Measurements from ENCODE around the gene RALGPS2. TPM values are rescaled to one million over a fixed set of nuclear protein-coding genes. Genes with fewer than 3 reads are reported as not detected.

RALGPS2 gene
- total and polyA plus RNA-seq, 8 donors: 3.1 to 72.3 (median 8.3) TPM

DNA sequence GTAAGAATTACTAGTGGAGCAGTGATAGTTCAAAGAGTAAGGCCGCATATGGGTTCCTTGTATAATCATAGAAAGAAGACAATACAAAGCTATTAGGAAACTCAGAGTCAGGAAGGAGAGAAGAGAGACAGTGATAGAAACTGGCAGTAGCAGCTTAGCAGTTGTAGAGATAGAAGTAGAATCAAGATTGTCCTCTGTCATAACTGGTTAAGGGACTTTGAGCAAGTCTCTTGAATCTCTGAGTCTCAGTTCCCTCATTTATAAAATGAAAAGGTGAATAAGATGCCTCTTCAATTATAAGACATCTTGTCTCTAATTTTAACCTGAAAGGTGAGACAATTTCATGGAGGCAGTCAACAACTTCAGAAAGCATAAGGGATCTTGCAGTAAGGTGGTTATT, 6.5 kb upstream of the RALGPS2 start:
- no peaks in the 10 kb centered on the region for H3K9me3 ChIP-seq
- H3K27ac ChIP-seq: no peak overlapping the region
- H3K36me3 ChIP-seq: no peaks in the 10 kb centered on the region
- intact Hi-C loops (cut with DNase I; ENCODE audit: low total_unique reads): no loop called here
- no peaks in the 10 kb centered on the region for H3K4me1 ChIP-seq
- TF ChIP-seq CTCF (IDR thresholded peaks at IDR 0.05) (no peak), POLR2A (IDR thresholded peaks at IDR 0.05) (no peak), POLR2AphosphoS5 (IDR thresholded peaks at IDR 0.05) (no peak), EP300 (IDR thresholded peaks at IDR 0.05) (no peak)
- no peak for DNase-seq
- H3K4me3 ChIP-seq: no peak overlapping the region
- no peaks in the 10 kb centered on the region for H3K27me3 ChIP-seq
- WGBS, 5 donors: 78 to 89% (median 81%) methylated on average over 1 of the region's 1 CpG

DNA sequence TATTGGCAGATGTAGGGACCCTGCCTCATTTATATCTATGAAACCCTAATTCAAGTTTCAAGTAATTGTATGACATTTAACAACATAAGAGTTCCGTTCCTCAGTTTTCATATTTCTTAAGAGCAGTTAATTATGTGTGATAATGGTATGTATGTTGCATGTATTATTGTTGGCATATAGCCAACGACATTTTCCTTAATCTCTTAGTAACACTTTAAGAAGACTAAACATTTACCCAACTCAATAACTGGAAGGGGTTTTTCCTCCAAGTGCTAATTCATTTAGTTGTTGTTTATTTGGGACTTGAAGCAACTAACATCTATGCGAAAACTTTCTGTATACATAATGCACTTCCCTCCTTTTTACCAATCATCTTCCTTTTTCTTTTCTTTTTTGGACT, 1.5 kb upstream of the RALGPS2 start:
- H3K4me3 ChIP-seq: no peak overlapping the region
- H3K9me3 ChIP-seq: no peaks in the 10 kb centered on the region
- WGBS, 5 donors: 62 to 68% (median 66%) methylated on average over 3 of the region's 3 CpGs
- peaks cover 3 to 25% (median 14%) of the 10 kb centered on the region in 4 donors for H3K4me1 ChIP-seq
- DNase-seq: no peak
- intact Hi-C loops (cut with DNase I; ENCODE audit: low total_unique reads): no loop called here
- H3K27ac ChIP-seq: no peak overlapping the region
- TF ChIP-seq EP300 (IDR thresholded peaks at IDR 0.05): no peak
- no peak for TF ChIP-seq POLR2AphosphoS5 (IDR thresholded peaks at IDR 0.05)
- TF ChIP-seq CTCF (IDR thresholded peaks at IDR 0.05): no peak
- no peak for TF ChIP-seq POLR2A (IDR thresholded peaks at IDR 0.05)
- no peaks in the 10 kb centered on the region for H3K27me3 ChIP-seq
- no peaks in the 10 kb centered on the region for H3K36me3 ChIP-seq

DNA sequence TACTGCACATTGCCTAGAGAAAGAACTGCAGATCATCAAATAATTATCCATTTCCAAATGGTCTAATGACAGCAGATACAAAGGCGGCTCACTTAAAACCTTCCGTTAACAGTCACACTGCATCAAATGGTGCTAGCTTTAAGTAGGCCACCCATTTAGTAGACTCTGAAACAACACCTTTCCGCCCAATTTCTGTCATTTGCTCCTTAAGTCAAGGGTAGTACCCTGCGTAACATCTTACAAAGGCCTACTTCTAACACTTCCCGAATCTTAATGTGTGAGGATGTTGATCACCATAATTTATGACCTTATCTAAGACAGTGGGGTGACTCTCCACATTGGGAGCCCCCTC, 692 bp upstream of the RALGPS2 start:
- H3K4me3 ChIP-seq: peak overlapping the region; percentile 89 to 99 (median 92)
- TF ChIP-seq POLR2AphosphoS5 (IDR thresholded peaks at IDR 0.05) (no peak), EP300 (IDR thresholded peaks at IDR 0.05) (no peak), CTCF (IDR thresholded peaks at IDR 0.05) (no peak), POLR2A (IDR thresholded peaks at IDR 0.05) (no peak)
- DNase-seq: no peak
- H3K27me3 ChIP-seq: no peaks in the 10 kb centered on the region
- intact Hi-C loops (cut with DNase I; ENCODE audit: low total_unique reads): no loop called here
- no peaks in the 10 kb centered on the region for H3K9me3 ChIP-seq
- peak overlapping the region in 4 of 5 donors; percentile 88 to 93 (median 92) for H3K27ac ChIP-seq
- no peaks in the 10 kb centered on the region for H3K36me3 ChIP-seq
- peaks cover 3 to 25% (median 14%) of the 10 kb centered on the region in 4 donors for H3K4me1 ChIP-seq
- 82 to 89% (median 84%) methylated on average over 5 of the region's 5 CpGs for WGBS, 5 donors

DNA sequence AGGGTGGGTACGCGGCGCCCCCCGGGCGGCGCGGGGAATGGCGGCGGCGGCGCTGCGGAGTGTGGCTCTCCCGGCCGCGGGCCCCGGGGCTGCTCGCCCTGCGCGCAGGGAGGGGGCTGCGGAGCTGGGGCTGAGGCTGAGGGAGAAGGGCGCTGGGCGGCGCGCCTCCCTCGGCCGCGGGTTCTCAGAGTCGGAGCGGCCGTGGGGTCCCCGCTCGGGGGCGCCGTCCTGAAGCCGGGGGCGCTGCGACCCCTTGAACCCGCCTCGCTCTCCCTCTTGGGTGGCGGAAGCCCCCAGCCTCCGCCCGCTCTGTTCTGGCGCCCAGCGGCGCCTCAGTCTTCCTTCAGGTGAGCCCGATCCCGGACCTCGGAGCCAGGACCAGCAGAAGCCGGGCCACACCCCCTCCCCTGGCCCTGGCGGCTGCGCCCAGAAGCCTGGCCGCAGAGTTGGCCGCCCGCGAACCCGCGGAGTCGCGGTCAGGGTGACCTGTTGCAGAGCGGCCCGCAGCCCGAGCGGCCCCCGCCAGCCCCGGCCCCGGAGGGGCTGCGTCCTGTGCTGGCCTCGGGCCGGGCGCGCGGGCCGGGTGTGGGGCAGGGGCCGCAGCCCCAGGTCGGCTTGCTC, 532 bp downstream of the RALGPS2 start:
- intact Hi-C loops (cut with DNase I; ENCODE audit: low total_unique reads): no loop called here
- H3K27me3 ChIP-seq: no peaks in the 10 kb centered on the region
- H3K4me1 ChIP-seq: peaks cover 3 to 25% (median 14%) of the 10 kb centered on the region in 4 donors
- H3K4me3 ChIP-seq: peak overlapping the region; percentile 89 to 99 (median 92)
- H3K9me3 ChIP-seq: no peaks in the 10 kb centered on the region
- no peak for TF ChIP-seq CTCF (IDR thresholded peaks at IDR 0.05)
- TF ChIP-seq EP300 (IDR thresholded peaks at IDR 0.05): no peak
- TF ChIP-seq POLR2A (IDR thresholded peaks at IDR 0.05): no peak
- no peak for TF ChIP-seq POLR2AphosphoS5 (IDR thresholded peaks at IDR 0.05)
- peak overlapping the region; percentile 76 to 93 (median 91) for H3K27ac ChIP-seq
- whole genome bisulfite sequencing, 5 donors: 0 to 1% (median 0%) methylated on average over 17 to 75 of the region's 75 CpGs
- no peaks in the 10 kb centered on the region for H3K36me3 ChIP-seq
- DNase-seq: peak; percentile 58 to 79
